Hepatic stellate cell (primary cell): Measurements from ENCODE around the gene TMC4.
A peak's percentile ranks its signal among the peaks of the same experiment; 100 is the strongest.

ENCODE experiments used
- DNase-seq: peaks from one replicate; pipeline ENCODE4 v3.0.0; 2011; ENCODE audit warnings: low spot score

TMC4 gene

DNA sequence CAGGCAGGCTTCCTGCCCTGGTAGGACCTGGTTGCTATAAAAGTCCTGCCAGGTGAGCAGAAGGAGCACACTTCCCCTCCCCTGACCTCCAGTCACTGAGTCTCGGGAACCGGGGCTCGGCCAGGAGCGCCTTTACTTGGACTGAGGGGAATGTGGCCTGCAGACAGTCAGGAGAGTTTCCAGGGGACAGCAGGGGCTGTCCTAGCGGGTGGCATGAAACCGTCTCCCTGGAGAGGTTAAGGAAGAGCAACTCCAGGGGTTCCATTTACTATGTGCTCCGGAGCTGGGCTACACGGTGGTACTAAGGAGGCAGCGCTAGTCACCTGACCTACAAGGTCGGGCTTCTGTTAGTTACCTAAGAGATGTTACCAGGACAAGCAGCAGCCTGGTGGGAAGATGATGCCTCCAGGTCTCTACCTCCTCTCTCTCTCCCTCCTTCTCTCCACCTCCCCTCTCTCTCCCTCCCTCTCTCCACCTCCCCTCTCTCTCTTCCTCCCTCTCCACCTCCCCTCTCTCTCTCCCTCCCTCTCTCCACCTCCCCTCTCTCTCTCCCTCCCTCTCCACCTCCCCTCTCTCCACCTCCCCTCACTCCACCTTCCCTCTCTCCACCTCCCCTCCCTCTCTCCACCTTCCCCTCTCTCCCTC lies 39.5 kb downstream of the TMC4 start:
- DNase-seq = no peak

DNA sequence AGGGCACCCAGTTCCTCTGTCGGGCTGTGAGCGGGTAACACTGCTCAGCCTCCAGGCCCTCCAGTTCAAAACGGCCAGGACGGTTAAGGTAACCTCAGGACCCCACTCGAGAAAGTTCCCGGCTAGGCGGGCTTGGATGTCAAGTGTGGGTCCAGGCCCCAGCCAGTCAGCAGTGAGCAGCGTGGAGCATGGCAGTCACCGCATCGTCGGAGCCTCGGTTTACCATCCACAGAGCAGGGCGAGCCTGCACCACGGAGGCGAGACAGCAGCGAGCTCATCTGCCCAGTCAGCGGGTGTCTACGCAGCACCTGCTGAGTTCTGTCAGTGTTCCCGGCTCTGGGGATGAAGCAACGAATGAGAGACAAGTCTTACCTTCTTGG lies 43.4 kb downstream of the TMC4 start:
- DNase-seq = no peak

DNA sequence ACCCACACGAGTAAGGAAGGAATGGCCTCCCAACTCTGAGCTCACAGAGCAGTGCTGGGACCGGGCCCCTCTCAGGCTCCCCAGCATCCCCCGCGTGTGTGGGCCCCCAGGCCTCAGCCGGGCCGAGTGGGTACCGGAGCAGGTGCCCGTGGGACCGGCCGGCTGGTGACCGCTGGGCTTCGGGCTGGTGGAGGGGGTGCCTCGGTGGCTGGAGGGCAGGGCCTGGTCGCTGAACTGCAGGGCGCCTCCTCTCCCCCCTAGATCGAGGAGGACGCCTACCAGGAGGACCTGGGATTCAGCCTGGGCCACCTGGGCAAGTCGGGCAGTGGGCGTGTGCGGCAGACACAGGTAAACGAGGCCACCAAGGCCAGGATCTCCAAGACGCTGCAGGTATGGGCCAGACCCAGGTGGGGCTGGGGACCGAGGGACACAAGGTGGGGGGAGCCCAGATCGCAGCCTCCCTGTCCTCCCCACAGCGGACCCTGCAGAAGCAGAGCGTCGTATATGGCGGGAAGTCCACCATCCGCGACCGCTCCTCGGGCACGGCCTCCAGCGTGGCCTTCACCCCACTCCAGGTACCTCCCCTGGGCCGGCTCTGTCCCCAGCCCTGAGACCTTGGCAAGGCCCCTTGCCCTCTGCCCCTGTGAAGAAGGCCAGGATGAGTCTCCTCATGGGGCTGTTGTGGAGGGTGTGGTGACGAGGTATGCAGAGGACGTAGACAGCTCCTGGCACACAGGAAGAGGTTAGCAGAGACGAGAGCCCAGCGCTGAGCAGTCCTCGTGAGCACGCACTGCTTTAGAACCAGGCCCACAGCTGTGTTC lies 44.0 kb downstream of the TMC4 start:
- no peak for DNase-seq

DNA sequence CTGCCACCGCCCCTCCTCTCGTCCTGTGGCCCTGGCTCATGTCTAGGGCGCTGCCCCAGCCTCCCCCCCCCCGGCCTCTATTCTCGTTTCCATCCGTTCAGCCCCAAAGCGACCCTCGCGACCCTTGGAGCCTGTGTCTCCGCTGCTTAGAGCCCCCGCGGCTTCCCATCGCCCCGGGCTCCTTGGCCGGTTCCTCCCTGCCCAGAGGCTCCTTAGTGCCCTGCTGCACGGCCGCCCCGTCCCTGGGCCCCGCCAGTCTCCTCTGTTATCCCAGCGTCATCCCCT lies 44.6 kb downstream of the TMC4 start:
- DNase-seq = no peak

DNA sequence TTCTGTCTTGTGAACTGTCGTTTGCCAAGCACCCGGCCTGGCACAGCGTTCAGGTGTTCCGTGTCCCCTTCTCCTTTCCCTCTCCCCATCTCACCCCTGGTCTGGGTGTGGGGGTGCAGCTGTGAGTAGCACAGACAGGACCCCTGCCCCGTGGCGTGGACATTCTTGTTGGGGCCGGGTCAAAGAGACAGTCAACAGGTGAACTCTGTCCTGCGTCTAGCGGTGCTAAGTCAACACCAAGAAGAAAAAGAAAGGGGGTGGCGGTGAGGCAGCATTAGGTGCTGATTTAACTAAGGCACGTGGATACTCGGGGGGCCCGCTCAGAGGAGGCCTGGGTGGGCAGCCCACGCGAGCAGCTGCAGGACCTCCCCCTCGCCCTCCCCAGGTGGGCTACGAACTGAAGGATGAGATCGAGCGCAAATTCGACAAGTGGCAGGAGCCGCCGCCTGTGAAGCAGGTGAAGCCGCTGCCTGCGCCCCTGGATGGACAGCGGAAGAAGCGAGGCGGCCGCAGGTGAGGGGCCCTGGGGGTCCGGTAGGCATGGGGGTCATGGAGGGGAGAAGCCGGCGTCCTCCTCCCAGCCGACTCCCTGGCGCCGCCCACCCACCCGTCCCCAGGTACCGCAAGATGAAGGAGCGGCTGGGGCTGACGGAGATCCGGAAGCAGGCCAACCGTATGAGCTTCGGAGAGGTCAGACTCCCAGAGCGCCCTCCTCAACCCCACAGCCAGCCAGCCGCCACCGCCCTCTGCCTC lies 45.1 kb downstream of the TMC4 start:
- DNase-seq = no peak

DNA sequence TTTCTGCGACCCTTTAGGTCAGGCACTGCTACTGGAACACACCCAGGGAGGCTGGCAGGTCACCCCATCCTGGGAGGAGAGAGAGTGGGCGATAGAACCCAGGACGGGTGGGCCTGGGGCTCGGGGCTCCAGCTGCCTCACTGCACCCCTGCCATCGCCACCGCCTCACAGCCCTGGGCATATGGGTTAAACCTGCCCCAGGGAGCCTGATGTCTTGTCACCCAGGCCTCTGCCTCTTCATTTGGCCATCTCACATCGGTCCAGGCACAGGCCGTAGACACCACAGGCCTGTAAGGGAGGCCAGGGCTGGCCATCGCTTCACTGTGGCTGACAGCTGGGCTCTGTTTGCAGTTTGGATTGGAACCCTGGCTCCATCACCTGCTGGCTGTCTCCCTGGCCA lies 47.2 kb downstream of the TMC4 start:
- DNase-seq = no peak

DNA sequence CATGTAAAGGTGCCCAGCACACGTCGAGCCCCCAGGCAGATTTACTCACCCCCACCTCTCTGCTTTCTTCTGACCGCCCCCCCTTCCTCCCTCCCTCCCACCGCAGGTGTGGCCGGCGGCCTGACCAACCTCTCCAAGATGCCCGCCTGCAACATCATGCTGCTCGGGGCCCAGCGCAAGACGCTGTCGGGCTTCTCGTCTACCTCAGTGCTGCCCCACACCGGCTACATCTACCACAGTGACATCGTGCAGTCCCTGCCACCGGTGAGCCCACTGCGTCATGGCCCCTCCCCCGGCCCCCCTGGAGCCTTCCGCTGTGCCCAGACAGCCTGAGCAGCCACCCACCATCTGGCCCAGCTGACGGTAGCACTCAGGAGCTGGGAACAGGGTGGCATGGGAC lies 48.6 kb downstream of the TMC4 start:
- DNase-seq = no peak

DNA sequence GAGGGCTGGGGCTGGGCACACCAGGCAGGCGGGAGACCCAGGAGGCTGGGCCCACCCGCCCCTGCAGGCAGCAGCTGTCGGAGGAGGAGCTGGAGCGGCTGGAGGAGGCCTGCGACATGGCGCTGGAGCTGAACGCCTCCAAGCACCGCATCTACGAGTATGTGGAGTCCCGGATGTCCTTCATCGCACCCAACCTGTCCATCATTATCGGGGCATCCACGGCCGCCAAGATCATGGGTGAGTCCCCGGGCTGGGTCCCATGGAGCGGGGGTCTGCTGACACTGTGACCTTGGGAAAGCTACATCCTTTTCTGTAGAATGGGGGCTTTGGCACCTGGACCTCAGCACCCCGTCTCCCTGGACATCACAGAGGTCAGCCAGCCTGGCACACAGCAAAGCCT lies 49.3 kb downstream of the TMC4 start:
- no peak for DNase-seq

DNA sequence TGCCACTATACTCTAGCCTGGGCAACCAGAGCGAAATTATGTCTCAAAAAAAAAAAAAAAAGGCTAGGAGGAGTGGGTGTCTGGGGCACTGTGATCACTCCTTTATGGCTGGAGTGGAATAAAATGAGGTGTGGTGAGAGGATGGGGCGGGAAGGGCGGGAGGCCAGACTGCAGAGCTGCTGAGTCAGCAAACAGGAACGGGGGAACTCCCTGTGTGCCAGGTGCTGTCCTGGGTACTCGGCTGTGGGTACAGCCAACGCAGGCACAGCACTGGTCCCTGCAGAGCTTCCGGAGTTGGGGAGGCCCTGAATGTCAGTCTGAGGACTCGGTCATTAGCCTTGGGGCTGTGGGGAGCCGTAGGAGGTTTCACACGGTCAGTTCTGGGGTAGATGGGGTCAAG lies 51.7 kb downstream of the TMC4 start:
- DNase-seq = no peak

DNA sequence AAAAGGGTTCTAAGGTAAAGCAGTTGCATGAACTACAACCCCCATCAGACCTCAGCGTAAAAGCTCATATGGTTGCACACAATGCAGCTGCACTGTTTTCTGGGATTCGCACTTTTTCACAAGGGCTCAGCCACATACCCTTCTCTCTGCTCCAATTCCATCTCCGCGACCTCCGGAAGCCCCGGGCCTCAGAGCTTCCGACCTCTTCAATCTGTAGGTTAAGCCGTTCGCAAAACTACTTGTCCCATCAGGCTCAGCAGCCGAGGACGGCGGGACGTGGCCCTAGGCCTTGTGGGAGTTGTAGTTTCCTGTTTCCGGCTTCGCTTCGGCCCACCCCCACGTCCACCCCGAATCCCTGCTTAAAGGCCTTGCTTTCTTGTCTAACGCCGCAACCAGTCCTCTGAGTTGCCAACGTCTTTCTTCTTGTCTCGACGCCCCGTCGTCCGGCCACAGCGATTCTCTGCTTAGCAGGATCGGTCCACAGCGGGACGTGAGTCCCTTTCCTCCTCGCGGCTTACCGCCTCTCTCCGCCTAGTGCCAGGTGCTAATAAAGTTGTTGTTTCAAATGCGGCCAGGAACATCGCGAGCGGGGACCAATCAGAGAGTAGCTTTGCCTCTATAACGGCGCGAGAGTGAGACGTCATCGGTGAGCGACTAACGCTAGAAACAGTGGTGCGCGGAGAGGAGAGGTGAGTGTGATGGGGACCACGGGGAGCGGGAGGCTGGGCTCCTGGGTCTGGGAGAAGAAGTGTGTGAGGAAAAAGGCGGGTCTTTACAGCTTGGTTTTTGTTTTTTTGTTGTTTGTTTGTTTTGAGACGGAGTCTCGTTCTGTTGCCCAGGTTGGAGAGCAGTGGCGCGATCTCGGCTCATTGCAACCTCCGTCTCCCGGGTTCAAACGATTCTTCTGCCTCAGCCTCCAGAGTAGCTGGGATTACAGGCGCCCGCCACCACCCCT lies 57.6 kb downstream of the TMC4 start, which contains the start of the genes PRPF31 and TFPT:
TSS of gene PRPF31 (plus strand) at position 646 of the 955 bp plus-strand sequence. CDS start 2,525 bp downstream, outside the sequence.
TSS of gene TFPT (minus strand) at position 549 of the 955 bp plus-strand sequence. CDS start at position 161, 388 bp downstream.
- DNase-seq = peak; percentile 99

DNA sequence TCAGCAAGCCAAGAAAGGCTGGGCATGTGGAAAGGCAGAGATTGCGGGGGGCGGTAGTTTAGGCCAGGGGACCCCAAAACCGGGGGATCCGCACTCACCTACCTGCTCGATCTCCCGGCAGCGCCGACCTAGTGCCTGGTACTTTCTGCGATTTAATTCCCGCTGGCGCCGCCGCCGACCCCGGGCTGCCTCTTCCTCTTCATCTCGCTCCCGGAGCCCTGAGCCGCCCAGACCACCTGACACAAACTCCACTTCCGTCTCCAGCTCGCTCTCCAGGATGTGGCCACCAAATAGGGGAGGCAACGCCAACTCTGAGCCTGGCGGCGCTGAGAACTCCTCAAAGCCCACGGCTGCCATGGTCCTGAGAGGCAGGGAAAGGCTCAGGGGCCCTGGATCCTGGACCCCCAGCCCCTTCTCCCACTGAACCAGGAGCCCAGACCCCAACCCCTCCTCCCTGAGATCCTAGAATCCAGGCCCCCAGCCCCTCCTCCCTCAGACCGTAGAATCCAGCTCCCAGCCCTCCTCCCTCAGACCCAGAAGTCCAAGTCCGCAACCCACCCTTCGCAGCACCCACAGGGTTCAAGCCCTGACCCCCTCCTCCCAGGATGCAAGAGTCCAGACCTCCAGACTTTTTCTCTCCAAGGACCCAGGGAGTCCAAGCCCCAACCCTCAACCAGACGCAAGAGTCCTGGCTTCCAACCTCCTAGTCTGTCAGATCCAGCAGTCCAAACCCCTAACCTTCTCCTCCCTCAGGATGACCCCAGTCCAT lies 58.4 kb downstream of the TMC4 start:
- DNase-seq = peak; percentile 63
